Fibroblast of peridontal ligament (primary cell): ENCODE measurements around the gene EIF4G2.
"Not testable (repeated sequence)": the region's sequence is repeated elsewhere in the genome, so short reads cannot be mapped to it uniquely, and the experiment has no call there.

Experiments used
- DNase-seq: peaks from one replicate; pipeline ENCODE4 v3.0.0-alpha.2; 2010; ENCODE audit errors: extremely low read depth

EIF4G2 gene

DNA sequence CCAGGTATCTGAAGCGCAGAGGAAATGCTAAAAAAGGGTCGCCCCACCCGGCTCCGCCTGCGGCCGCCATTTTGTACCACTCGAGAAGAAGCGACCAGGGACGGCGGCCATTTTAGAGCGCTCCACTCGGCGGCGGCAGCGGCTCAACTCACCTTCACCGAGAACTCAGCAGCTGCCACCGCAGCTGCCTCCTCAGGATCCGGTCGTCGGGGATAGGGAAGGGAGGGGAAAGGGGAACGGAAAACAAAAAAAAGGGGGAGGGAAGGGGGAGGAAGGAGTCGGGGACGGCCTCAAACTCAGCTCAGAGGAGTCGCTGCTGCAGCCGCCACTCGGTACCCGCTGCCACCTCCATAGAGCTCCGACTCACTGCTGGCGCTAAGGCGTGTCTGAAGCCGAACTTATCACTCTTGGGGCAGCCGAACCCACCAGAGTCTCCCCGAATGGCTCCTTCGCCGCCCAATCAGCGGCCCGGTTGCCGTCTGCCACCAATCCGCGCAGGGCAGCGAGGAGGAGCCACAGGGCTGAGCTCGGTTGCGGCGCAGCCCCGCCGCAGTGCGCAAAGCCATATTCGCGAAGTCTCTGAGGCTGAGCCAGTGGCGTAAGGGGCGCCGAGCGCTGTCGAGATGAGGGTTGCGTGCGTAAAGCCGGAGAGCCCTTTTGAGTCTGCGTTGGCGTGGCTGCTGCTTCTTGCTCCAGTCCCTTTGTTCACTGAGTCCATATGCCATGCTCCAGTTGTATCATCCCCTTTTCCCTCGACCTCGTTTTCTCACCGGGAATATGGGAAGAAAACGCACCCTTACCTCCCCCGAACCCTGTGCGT, at the start of gene EIF4G2:
Gene EIF4G2, minus strand, starts transcription at position 374 of the 820 bp plus-strand sequence.
- DNase-seq = peak; percentile 98

DNA sequence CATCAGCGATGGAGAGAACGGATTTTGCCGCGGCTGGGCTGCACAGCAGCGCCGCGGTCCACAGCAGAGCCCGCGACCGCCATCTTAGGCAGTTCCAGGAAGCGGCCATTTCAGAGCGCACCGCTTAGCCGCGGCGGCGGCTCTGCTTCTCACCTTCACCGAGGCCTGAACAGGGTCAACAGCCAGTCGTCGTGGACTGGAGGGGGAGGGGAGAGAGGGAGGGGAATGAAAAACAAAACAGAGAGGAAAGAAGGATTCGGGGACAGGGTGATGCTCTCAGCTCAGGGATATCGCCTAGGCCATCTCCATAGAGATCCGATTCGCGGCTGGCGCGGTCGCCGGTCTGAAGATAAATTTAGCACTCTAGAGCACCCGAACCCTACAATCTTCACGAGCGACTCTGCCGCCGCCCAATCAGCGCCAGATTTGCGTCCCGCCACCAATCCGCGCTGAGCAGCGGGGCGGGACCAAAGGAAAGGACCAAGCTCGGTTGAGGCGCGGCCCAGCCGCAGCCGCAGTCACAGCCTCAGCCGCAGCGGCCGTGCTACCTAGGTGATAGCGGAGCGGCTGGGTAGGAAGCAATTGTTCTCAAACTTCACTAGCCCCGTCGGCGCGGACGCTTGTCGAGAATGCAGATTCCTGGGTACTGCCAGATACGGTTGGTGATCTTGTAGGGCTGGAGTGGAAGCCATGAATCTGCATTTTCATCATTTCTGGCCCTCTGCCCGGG, 49.1 kb upstream of the EIF4G2 start, which contains the start of gene ZBED5:
Gene ZBED5, minus strand, starts transcription at position 345 of the 730 bp plus-strand sequence. CDS start 3,108 bp downstream, outside the sequence.
- peak; percentile 96 for DNase-seq

DNA sequence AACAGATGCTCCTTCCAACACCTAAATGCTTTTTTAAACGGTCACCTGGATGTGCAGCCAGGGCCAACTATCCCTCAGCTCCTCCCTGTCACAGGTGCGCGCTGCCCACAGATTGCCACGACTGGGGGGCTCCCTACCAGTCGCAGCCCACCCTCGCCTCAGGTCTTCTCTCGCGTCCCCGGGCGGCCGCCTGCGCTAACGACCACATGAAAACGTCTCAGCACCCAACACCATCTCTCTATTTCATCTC, 48.7 kb upstream of the EIF4G2 start:
- no peak for DNase-seq

DNA sequence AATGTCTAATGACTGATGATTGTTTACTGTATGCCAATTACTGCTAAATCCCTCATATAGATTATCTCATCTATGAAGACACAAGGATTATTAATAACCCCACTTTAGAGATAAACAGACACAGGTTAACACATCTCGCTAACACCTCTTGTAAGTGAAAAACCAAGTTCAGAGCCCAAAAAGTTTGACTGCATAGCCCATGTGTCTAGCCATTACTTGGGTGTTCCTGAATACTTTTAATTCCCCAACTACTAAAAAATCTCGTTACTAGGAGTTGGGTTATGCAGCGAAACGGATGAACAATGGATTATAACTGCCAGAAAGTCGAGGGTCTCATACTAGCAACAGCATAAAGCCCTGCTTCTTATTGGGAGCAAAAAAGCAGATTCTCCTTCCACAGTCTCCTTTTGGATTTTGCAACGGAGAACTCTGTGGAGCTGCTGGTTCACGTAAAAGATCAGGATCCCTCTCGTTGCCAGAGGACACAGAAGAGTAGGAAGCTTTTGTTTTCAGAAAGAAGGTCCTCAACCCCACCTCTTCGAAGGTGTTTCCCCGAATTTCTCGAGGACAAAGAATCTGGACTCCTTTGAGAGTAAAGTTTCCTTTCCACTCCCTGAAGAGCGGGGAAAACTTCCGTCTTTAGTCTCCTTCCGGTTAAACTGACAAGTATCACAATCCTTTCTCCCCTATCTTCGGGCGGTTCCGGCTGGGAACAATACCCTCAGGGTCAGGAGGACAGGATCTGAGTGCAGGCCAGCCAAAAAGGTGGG, 48.1 kb upstream of the EIF4G2 start:
- peak; percentile 37 for DNase-seq

DNA sequence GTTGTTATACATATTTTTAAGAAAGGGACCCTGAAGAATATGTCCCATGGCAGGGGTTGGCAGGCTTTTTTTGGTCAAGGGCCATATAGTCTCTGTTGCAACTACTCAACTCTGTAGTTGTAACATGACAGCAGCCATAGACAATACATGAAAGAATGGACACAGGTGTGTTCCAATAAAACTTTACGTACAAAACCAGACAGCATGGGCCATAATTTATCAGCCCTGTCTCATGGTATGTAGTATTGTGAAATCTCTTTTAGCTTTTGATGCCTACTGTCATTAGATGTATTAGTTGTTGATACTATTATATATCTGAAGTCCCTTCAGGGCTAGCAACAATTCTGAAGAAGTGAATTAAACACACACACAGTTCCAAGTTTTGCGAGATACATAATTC, 46.6 kb upstream of the EIF4G2 start:
- DNase-seq = no peak

DNA sequence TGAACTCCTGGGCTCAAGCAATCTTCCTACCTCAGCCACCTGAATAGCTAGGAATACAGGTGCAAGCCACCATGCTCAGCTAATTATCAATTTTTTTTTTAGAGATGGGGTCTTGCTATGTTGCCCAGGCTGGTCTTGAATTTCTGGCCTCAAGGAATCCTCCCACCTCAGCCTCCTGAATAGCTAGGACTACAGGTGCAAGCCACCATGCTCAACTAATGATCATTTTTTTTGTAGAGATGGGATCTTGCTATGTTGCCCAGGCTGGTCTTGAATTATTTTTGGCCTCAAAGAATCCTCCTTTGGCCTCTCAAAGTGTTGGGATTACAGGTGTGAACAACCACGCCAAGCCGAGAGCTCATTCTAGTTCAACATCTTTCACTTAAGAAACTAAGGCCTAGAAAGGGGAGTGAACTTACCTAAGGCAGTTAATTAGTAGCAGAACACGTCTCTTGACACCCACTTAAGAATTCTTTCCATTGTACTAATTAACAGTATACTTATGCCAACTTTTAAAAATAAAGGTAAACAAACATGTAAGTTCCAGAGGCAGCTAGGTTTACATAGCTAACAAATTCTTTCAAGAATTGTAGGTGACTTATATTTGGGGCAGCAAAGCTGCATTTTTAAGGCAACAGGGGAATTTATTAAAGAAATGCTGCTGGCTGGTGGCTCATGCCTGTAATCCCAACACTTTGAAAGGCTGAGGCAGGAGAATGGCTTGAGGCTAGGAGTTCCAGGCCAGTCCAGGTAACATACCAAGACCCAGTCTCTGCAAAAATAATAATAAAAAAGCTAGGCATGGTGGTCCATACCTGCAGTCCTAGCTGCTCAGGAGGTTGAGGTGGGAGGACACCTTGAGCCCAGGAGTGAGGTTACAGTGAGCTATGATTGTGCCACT, 39.5 kb upstream of the EIF4G2 start:
- DNase-seq = no peak

DNA sequence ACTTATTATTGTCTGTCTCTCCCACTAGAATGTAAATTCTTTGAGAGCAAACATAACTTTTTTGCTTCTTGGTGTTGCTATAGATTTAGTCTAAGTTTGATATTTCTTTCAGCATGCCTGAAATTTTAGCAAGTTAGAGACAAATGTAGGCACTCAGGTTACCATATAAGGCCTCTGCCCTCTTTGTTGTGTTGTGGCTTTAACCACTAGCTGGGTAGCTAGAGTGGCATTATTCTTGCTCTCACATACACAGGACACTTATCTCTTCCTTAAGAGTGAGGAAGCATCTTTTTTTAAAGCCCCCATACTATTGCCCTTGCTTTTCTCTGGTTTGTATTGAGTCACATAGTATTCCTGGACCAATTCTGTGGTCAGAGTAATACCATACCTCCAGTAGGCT, 37.9 kb upstream of the EIF4G2 start:
- DNase-seq = no peak

DNA sequence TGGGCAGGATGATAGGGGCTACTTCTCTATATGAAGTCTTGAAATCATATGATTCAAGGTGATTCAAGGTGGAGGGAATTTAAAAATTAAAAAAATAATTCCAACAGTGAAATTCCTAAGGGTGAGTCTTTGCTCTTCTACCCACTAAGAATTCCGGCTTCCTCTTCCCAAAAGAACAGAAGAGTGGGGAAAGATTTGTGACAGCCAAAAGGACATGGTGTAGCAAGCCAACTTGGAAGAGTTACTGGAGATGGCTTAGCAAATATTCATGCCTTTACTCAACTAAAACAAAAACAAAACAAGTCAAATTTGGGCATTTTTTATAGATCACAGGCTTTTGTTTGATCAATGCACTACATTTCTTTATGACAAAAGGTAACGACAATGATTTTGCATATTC, 36.9 kb upstream of the EIF4G2 start:
- DNase-seq = no peak

DNA sequence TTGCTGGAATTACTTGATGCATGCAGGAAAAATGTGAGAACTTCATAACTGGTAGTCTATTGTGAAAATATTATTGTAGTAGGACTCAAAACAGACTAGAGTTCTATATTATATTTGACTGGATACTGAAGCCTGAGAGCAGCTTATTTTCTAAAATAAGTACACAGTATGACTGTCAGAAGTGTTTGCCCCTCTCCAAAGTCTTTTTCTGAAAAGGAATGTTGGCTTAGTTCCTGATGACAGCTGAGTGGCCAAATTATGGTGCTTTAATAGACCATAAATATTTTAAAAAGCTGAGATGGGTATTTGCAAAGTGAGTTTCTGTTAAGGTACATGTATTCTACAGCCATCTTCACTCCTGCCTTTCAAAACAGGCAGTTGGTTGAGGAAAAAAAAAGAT, 36.1 kb upstream of the EIF4G2 start:
- no peak for DNase-seq

DNA sequence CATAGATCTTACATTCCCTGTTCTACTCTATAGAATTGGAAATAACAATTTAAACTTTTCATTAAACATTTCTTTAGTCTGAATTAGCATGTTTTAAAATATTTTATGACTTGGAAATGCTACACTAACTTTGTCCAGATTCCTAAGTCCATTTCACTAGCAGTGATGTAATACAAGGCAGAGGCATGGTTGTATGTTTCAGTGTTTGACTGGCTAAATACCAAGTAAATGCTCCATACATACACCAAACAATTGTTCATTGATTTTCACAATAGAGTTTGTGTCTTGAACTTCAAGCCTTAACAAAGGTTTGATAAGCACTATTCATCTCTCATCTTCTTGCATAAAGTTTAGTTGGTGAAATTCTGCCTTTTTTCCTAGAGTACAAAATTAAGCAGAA, 35.6 kb upstream of the EIF4G2 start:
- DNase-seq = peak; percentile 18

DNA sequence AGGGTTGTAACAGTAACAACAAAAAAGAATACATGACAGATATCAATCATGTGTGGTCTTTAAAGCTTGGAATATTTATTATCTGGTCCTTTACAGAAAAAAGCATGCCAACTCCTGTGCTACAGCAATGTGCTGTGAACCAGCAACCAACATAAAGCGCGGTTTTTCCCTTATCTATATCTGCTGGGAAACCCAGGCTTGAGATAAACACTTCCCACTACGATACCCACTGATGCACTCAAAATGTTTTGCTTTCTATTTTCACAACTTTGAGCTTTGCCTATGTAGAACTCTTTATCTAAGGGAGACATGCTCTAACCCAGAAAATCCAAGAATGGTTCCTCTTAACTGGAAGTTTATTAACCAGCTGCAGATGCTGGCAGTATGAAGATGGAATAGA, 30.2 kb upstream of the EIF4G2 start:
- no peak for DNase-seq

DNA sequence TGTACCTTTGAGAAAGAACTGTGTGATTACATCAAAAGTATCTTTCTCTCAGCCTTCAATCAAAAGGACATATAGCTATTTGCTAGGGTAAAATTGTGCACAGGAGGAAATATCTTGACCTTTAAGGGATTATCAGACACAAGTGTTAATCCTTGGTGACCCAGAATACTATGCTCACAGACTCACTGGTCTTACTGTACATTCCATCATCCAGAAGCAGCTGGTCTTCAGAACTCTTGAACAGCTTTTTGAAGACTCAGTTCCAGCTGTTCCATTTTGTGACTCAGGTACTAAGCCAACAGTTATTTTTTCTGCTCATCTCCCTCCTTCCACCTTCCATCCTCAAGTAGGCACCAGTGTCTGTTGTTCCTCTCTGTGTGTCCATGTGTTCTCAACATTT, 29.4 kb upstream of the EIF4G2 start:
- no peak for DNase-seq

DNA sequence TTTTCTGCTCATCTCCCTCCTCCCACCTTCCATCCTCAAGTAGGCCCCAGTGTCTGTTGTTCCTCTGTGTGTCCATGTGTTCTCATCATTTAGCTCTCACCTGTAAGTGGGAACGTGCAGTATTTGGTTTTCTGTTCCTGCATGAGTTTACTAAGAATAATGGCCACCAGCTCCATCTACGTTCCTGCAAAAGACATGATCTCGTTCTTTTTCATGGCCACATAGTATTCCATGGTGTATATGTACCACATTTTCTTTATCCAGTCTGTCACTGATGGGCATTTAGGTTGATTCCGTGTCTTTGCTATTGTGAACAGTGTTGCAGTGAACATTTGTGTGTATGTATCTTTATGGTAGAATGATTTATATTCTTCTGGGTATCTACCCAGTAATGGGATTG, 28.2 kb upstream of the EIF4G2 start:
- DNase-seq = not testable (repeated sequence)

DNA sequence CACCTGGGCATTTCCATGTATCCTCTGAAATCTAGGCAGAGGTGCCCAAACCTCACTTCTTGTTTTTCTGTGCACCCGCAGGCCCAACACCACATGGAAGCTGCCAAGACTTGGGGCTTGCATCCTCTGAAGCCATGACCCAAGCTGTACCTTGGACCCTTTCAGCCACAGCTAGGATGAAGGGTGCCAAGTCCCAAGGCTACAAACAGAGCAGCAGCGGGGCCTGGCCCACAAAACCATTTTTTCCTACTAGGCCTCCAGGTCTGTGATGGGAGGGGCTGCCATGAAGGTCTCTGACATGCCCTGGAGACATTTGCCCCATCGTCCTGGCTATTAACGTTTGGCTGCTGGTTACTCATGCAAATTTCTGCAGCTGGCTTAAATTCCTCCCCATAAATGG, 20.4 kb upstream of the EIF4G2 start:
- no peak for DNase-seq

DNA sequence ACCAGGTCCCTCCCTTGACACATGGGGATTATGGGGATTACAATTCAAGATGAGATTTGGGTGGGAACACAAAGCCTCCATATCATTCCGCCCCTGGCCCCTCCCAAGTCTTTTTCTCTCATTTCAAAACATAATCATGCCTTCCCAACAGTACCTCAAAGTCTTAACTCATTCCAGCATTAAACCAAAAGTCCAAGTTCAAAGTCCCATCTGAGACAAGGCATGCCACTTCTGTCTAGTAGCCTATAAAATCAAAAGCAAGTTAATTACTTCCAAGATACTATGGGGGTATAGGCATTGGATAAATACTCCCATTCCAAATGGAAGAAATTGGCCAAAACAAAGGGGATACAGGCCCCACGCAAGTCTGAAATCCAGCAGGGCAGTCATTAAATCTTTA, 19.7 kb upstream of the EIF4G2 start:
- DNase-seq = no peak

DNA sequence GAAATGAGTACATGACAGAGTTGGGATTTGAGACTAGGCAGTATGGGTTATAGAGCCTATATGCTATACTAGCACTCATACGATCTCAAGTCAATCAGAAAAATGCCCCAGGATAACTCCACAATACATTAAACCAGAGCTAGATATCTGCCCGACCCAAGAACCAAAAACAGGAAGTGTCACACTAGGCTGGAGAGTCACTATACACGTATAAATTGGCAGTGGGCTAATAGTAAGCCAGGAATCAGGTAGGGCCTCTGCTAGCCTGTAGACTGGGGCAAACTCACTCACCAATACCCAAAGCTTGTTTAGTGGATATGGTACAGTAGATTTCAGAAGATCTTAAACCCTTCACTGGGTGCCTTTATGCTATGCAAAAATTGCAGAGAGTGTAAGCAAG, 16.2 kb upstream of the EIF4G2 start:
- DNase-seq = no peak

DNA sequence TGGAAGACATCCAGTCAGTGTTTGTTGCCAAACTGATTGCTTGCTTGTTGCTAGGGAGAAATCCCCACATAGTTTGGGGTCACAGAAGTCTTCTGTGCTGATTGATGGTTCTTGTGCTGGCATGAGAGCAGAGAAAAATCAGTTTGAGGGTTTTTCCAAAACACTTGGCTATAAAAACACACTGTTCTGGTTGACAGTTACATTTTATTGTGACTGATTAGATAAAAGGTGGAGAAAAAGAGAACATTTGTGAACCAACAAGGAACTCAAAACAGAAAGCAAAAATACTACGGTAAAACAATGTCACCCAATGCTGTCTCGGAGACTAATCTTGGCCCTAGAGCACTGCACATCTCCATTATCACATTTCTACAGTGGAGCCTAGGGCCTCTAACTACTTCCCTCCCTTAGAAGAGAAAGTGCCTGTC, 14.4 kb upstream of the EIF4G2 start:
- no peak for DNase-seq

DNA sequence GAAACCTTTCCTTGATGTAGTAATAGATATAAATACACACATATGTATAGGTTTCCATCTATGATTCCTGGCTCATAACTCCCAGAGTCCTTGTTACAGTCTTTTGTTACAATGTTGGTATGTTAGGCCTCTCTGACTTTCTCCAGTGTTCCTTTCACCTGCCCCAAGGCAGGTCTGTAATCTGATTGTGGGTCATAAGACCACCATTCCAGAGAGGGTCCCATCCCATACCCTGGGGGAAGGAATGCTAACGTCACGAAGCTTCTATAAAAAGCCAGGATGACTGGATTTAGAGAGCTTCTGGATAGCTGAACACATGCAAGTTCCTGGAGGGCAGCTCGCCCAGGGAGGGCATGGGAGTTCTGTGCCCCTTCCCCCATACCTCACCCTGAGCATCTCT, 13.8 kb upstream of the EIF4G2 start:
- not testable (repeated sequence) for DNase-seq

DNA sequence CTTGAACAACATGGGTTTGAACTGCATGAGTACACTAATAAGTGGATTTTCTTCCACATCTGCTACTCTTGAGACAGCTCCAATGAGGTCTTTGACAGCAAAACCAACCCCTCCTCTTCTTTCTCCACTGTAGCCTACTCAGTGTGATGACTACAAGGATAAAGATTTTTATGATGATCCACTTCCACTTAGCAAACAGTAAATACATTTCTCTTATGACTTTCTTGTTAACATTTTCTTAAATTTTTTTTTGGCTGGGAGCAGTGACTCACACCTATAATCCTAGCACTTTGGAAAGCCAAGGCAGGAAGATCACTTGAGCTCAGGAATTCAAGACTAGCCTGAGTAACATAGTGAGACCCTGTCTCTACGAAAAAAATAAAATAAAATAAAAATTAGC, 9.9 kb upstream of the EIF4G2 start:
- DNase-seq = peak; percentile 68

DNA sequence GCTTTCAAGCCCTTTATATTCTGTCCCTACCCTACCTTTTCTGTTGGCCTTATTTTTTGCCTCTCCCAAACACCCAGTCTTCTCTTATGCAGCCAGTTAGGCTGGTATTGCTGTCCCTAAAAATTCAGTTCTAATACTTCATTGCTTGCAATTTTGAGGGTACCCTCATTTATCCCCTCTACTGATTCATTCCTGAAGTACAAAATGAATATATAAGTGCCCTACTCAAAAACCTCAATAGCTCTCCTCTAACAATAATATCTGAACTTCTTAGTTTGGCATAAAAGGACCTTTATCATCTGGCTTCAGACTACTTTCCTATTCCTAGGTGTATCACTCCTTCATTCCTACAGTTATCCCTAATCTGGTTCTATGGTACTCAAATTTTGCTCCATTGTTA, 5.2 kb upstream of the EIF4G2 start:
- no peak for DNase-seq

DNA sequence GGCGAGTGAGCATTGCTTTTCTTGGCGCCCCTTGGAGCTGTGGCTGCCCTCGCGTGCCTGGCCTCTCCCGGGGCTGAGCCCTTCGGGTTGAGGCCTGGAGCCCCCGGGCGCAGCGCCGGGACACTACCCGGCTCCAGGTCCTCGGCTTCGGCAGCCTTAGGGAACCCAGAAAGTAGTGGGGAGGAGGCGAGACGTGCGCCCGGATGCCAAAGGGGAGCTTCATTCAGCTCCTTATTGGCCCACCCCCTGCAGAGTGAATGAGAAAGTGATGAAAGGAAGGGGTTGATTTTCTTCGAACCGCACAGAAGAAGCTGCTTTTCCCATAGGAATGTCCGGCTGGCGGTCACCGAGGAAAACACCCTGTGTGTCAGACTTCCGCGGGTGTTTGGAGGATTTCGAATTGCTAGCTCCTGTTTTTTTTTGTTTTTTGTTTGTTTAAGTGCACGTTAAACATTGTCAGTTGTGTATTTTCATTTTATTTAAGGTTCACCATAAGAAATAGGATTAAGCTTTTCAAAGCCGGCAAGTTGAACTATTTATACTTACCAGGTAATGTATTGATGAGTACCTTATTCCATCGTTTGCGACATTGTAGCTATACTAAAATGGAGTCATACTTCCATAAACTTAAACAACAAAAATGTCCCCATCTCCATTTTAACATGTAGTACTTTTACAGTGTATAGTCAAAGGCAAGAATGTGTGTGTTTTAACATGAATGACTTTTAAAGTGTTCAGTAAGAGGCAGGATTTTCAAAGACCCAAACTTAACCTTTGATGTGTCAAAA, 841 bp upstream of the EIF4G2 start:
- peak; percentile 63 for DNase-seq
